ENCODE data around the gene ABCA2.

GRCh38 chr9:136964171-136964689, 63.8 kb downstream of the ABCA2 start:
- TF ChIP-seq ZNF785 (CRISPR knock-in tag; IDR thresholded peaks at IDR 0.05): no peak
- TF ChIP-seq ILF3 (IDR thresholded peaks at IDR 0.05; ENCODE audit: borderline replicate concordance): no peak
- TF ChIP-seq KAT8 (IDR thresholded peaks at IDR 0.05; ENCODE audit: low read depth): no peak
- no peak for TF ChIP-seq WHSC1 (IDR thresholded peaks at IDR 0.05; ENCODE audit: low read length)
- no peak for TF ChIP-seq NCOA2 (IDR thresholded peaks at IDR 0.05; ENCODE audit: partially characterized antibody in 2 of 2)
- TF ChIP-seq EZH2 (IDR thresholded peaks at IDR 0.05; ENCODE audit: borderline replicate concordance, low read depth, low read length): no peak
- TF ChIP-seq, protein P1, sequence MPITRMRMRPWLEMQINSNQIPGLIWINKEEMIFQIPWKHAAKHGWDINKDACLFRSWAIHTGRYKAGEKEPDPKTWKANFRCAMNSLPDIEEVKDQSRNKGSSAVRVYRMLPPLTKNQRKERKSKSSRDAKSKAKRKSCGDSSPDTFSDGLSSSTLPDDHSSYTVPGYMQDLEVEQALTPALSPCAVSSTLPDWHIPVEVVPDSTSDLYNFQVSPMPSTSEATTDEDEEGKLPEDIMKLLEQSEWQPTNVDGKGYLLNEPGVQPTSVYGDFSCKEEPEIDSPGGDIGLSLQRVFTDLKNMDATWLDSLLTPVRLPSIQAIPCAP (CRISPR knock-in tag; IDR thresholded peaks at IDR 0.05; ENCODE audit: borderline replicate concordance): no peak
- TF ChIP-seq ZBTB43 (CRISPR knock-in tag; IDR thresholded peaks at IDR 0.05): no peak
- 0 out of 2 replicates have a peak, but pooled peaks have one; percentile 17 for TF ChIP-seq MBD2 (IDR thresholded peaks at IDR 0.05; ENCODE audit: borderline replicate concordance, low read depth)
- TF ChIP-seq HDGF (IDR thresholded peaks at IDR 0.05): no peak
- no peak for TF ChIP-seq ZNF639 (CRISPR knock-in tag; conservative IDR thresholded peaks at IDR 0.05 in 1 of 2, IDR thresholded peaks at IDR 0.05 in 1 of 2)
- no peak for TF ChIP-seq CTCF (IDR thresholded peaks at IDR 0.05 in 2 of 3, conservative IDR thresholded peaks at IDR 0.05 in 1 of 3; ENCODE audit: insufficient read depth in 2 of 3, low read depth in 1 of 3, low read length in 3 of 3)
- peak; percentile 22; the same call in 1 of the 2 replicates for TF ChIP-seq MYNN (IDR thresholded peaks at IDR 0.05)
- TF ChIP-seq MYNN (CRISPR knock-in tag; IDR thresholded peaks at IDR 0.05): no peak
- peak in 1 of 2 experiments; percentile 66; a peak in 1 of 4 replicates for TF ChIP-seq SRF (CRISPR knock-in tag; IDR thresholded peaks at IDR 0.05)
